OCI-LY7 (cell line): ENCODE data around the gene CLASP2. TPM values are rescaled to one million over a fixed set of nuclear protein-coding genes. Genes with fewer than 3 reads are reported as not detected.

Source experiments
- BruUV-seq: library from RNA; stranded (reverse); fragments of 400-500 nt; replicated peaks from 2 replicates; lab custom pipeline; 2021; lab: Mats Ljungman, UMichigan
- CTCF ChIA-PET: fragments of 300-600 bp; sonication (Branson Sonifier 250); formaldehyde crosslinking; loops from one replicate; lab custom pipeline; 2022; ENCODE audit warnings: antibody characterized with exemption; ENCODE audit not compliant: unreplicated experiment; lab: Charles Lee
- POLR2A ChIA-PET: fragments of 300-600 bp; sonication (Branson Sonifier 250); formaldehyde crosslinking; loops from one replicate; lab custom pipeline; 2022; ENCODE audit warnings: antibody characterized with exemption; lab: Charles Lee
- DNase-seq: peaks from one replicate; pipeline ENCODE4 v3.0.0-alpha.2; 2015; ENCODE audit warnings: low spot score
- H2AFZ ChIP-seq: fragments of 200-600 bp; sonication (generic), shearing (Covaris generic); 2 replicates; pipeline ENCODE4 v1.6.1; 2014; ENCODE audit warnings: mild to moderate bottlenecking, antibody characterized with exemption, low read length, moderate library complexity
- H3K27ac ChIP-seq: fragments of 200-600 bp; sonication (generic); 2 replicates; pipeline ENCODE4 v1.5.1; 2014; ENCODE audit warnings: mixed run types, low read depth, mild to moderate bottlenecking, moderate library complexity, low read length, inconsistent platforms; ENCODE audit not compliant: poor library complexity, severe bottlenecking
- H3K36me3 ChIP-seq: fragments of 200-600 bp; sonication (generic); 2 replicates; pipeline ENCODE4 v1.6.1; 2014; ENCODE audit warnings: mild to moderate bottlenecking, antibody characterized with exemption, low read length, moderate library complexity, mixed read lengths; ENCODE audit not compliant: insufficient read depth
- H3K4me1 ChIP-seq: fragments of 200-600 bp; sonication (generic); 2 replicates; pipeline ENCODE4 v1.5.1; 2014; ENCODE audit warnings: mild to moderate bottlenecking, low read length; ENCODE audit not compliant: insufficient read depth, poor library complexity, severe bottlenecking
- H3K4me2 ChIP-seq: fragments of 200-600 bp; sonication (generic); 2 replicates; pipeline ENCODE4 v1.6.1; 2014; ENCODE audit warnings: mild to moderate bottlenecking, low read length
- H3K4me3 ChIP-seq: fragments of 200-600 bp; sonication (generic); 2 replicates; pipeline ENCODE4 v1.5.1; 2014; ENCODE audit warnings: mild to moderate bottlenecking, low read depth, low read length; ENCODE audit not compliant: poor library complexity, severe bottlenecking
- H3K79me2 ChIP-seq: fragments of 200-600 bp; sonication (generic); 2 replicates; pipeline ENCODE4 v1.6.1; 2016; ENCODE audit warnings: low read depth, mild to moderate bottlenecking, low read length, moderate library complexity, mixed read lengths; ENCODE audit not compliant: insufficient read depth
- H3K9me2 ChIP-seq: fragments of 200-600 bp; sonication (generic); 2 replicates; pipeline ENCODE4 v1.6.1; 2016; ENCODE audit warnings: mild to moderate bottlenecking, low read length, mixed read lengths; ENCODE audit not compliant: insufficient read depth
- H3K9me3 ChIP-seq: fragments of 200-600 bp; sonication (generic); 2 replicates; pipeline ENCODE4 v1.6.1; 2014; ENCODE audit warnings: mild to moderate bottlenecking, mixed run types, low read length, mixed read lengths
- H4K20me1 ChIP-seq: fragments of 200-600 bp; sonication (generic); 2 replicates; pipeline ENCODE4 v1.6.1; 2014; ENCODE audit warnings: mild to moderate bottlenecking, antibody characterized with exemption, low read length, moderate library complexity, mixed read lengths; ENCODE audit not compliant: insufficient read depth
- CTCF ChIP-seq: fragments of 200-600 bp; sonication (generic); conservative IDR thresholded peaks from 2 replicates; pipeline ENCODE4 v1.5.1; 2014; ENCODE audit warnings: mild to moderate bottlenecking, antibody characterized with exemption, low read length, moderate library complexity, mixed read lengths
- EZH2phosphoT487 ChIP-seq: fragments of 200-600 bp; sonication (generic); IDR thresholded peaks from 2 replicates; pipeline ENCODE4 v1.6.1; 2018; ENCODE audit warnings: low read depth, borderline replicate concordance, mild to moderate bottlenecking, mixed run types, antibody characterized with exemption, low read length, moderate library complexity, mixed read lengths
- intact Hi-C: fragments of 100-400 bp; cut with micrococcal nuclease; formaldehyde crosslinking; loops from one replicate; pipeline ENCODE4 v1.10.0; 2022; ENCODE audit not compliant: unreplicated experiment
- total RNA-seq, 2 experiments: library from RNA; depleted of rRNA in 1 of 2; stranded (reverse); fragments of >200 nt in 1 of 2; shearing (Covaris generic) in 1 of 2; gene quantifications; 2 replicates each; pipeline ENCODE4 v1.2.3, GENCODE V29; 2014 to 2022

The CLASP2 gene
- total RNA-seq, 2 experiments from 2014 or later, result 95.5 to 99.1 TPM

DNA sequence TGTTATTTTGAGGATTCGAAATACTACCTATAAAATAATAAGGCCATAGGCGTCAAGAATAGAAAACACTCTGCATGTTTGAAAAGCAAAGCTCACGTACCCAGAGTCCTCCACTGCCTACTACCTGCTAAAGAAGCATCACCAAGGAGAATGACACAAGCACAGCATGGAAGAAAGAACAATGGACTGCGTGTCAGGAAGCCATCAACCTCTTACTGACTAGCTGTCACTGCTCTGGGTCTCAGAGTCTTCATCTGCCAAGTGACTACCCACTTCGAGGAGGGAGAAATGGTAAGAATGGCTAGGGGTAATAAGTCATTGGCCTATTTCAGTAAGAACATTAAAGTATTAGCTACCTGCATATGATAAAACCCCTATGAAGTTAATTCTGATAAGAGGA is 49.4 kb downstream of the CLASP2 start:
- no peak for DNase-seq
- no peak overlapping the region for H3K4me2 ChIP-seq
- H3K9me3 ChIP-seq, result no peaks in the 10 kb centered on the region
- intact Hi-C loops, result no loop called here
- TF ChIP-seq EZH2phosphoT487 (no peak), CTCF (no peak)
- H3K27ac ChIP-seq, result no peak overlapping the region
- no peak overlapping the region for H3K4me3 ChIP-seq
- H3K36me3 ChIP-seq, result peaks cover 12% of the 10 kb centered on the region; the same call in 1 of the 2 replicates
- H4K20me1 ChIP-seq, result no peaks in the 10 kb centered on the region
- no peaks in the 10 kb centered on the region for H3K79me2 ChIP-seq
- H3K9me2 ChIP-seq, result no peaks in the 10 kb centered on the region
- CTCF ChIA-PET, result no interaction called here
- BruUV-seq, result no TSS peak
- no peaks in the 10 kb centered on the region for H3K4me1 ChIP-seq
- POLR2A ChIA-PET, result interaction anchor here (0.5 to 1.3 kb wide), 5 partner anchors 10 to 518 kb away, joined by 3 to 4 read pairs (median 3); no protein-coding TSS in a partner anchor
- H2AFZ ChIP-seq, result no peak overlapping the region

DNA sequence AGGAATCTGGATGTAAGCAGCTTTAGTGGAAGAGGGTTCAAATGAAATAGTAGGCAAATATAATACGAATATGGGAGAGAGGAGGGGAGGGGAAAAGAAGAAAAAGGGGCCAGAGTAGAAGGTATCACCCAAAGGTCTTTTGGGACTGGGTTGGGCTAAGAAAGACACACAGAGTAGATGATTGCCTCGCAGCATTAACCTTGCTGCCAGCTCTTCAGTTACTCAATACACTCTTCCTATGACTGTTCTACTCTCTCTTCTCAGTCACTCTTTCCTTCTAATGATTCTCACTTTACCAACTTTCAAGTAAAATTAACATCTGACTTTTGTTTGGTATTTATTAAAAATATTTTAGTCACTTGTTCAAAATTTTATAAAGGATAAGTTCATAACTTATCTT is 52.8 kb downstream of the CLASP2 start:
- no peak overlapping the region for H3K27ac ChIP-seq
- no peak for DNase-seq
- H3K9me2 ChIP-seq, result no peaks in the 10 kb centered on the region
- intact Hi-C loops, result no loop called here
- H4K20me1 ChIP-seq, result no peaks in the 10 kb centered on the region
- peaks cover 13% of the 10 kb centered on the region for H3K4me1 ChIP-seq
- ChIA-PET POLR2A (no interaction called here), CTCF (no interaction called here)
- no peak for TF ChIP-seq CTCF
- TF ChIP-seq EZH2phosphoT487, result no peak
- no peaks in the 10 kb centered on the region for H3K9me3 ChIP-seq
- no peak overlapping the region for H3K4me2 ChIP-seq
- H3K79me2 ChIP-seq, result peaks cover 10% of the 10 kb centered on the region; the same call in 1 of the 2 replicates
- no peak overlapping the region for H2AFZ ChIP-seq
- no peak overlapping the region for H3K4me3 ChIP-seq
- no TSS peak for BruUV-seq
- peaks cover 15% of the 10 kb centered on the region for H3K36me3 ChIP-seq

DNA sequence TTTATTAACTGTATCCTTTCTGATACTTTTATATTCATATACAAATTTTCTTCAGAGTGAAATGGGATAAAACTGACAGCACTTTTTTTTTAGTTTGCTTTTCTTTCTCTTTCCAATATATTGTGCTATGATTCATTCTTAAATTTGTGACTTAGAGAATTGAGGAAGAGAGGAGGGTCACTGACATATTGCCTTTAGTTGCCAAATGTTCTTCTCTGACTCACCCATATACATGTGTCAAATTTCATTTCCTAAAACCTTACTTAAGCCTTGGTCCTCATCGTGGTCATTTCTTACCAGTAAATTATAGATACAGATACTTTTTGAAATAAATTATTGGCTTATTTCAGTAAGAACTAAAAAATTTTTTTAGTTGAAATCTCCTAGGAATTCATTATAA is 53.9 kb downstream of the CLASP2 start:
- no peak overlapping the region for H2AFZ ChIP-seq
- BruUV-seq, result no TSS peak
- DNase-seq, result no peak
- H3K36me3 ChIP-seq, result peaks cover 15% of the 10 kb centered on the region
- intact Hi-C loops, result no loop called here
- no peak overlapping the region for H3K4me2 ChIP-seq
- CTCF ChIA-PET, result no interaction called here
- no peaks in the 10 kb centered on the region for H3K9me2 ChIP-seq
- no peak overlapping the region for H3K4me3 ChIP-seq
- TF ChIP-seq CTCF (no peak), EZH2phosphoT487 (no peak)
- POLR2A ChIA-PET, result no interaction called here
- peaks cover 24% of the 10 kb centered on the region for H3K4me1 ChIP-seq
- no peaks in the 10 kb centered on the region for H3K9me3 ChIP-seq
- H3K27ac ChIP-seq, result no peak overlapping the region
- no peaks in the 10 kb centered on the region for H4K20me1 ChIP-seq
- H3K79me2 ChIP-seq, result peaks cover 18% of the 10 kb centered on the region; the same call in 1 of the 2 replicates
